ENCODE data around the gene YY2. TPM values are rescaled to one million over a fixed set of nuclear protein-coding genes. Genes with fewer than 3 reads are reported as not detected.

Gene YY2
- total and polyA plus RNA-seq, 9 of the 15 experiments (the other 6 are each of a cell fraction or from before 2014, with no cell fraction given): 0.77 to 2.2 (median 1.1) TPM

DNA sequence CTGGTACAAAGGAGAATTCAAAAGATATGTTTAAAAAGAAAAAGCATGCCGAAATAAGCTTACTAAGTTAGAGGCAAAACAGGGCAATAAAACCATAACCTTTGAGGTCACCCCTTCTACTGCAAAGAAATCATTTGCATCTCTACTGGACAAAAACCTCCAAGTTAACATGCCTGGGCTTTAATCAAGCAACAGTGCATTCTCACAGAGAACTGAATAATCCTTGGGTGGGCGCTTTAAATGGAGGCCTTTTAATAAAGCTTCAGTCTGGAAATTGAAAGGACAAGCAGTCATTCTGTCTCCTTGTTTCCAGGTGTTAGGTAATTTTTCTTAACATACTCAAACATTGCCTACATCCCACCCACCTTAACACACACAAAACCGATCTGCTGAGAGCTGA lies 50.2 kb downstream of the YY2 start (continued):
- TF ChIP-seq SMARCA5 (IDR thresholded peaks at IDR 0.05): no peak

- H3K27ac ChIP-seq (ENCODE audit: extremely low read depth, low read depth, low read length): no peak overlapping the region
- H3K9me3 ChIP-seq (replicated peaks; ENCODE audit: control insufficient read depth, insufficient read depth, low read depth, low read length): no peaks in the 10 kb centered on the region
- H3K4me2 ChIP-seq (ENCODE audit: insufficient read depth, low read length): no peak overlapping the region
- no peaks in the 10 kb centered on the region for H3K79me2 ChIP-seq (ENCODE audit: control insufficient read depth, insufficient read depth, low read length)
- H3K9me1 ChIP-seq (ENCODE audit: control insufficient read depth, insufficient read depth, low read length): no peaks in the 10 kb centered on the region
- ChIA-PET POLR2A (no interaction called here), CTCF (ENCODE audit: low intra/inter-chr PET ratio) (no interaction called here)
- intact Hi-C loops (cut with micrococcal nuclease) (no loop called here), in situ Hi-C loops (cut with MboI) (no loop called here)
- FAIRE-seq: no peak
- H3K4me3 ChIP-seq: no peak overlapping the region
- TF ChIP-seq E2F3 (CRISPR knock-in tag; IDR thresholded peaks at IDR 0.05) (no peak), PBX2 (CRISPR knock-in tag; IDR thresholded peaks at IDR 0.05; ENCODE audit: low read depth) (no peak), PBX2 (tag; conservative IDR thresholded peaks at IDR 0.05; ENCODE audit: low read depth) (peak; percentile 42; the same call in 1 of the 2 replicates), MEIS2 (IDR thresholded peaks at IDR 0.05; ENCODE audit: partially characterized antibody) (peak; percentile 37)
- H4K20me1 ChIP-seq (replicated peaks; ENCODE audit: control insufficient read depth, insufficient read depth, low read length): no peaks in the 10 kb centered on the region
- no peak overlapping the region for H3K9ac ChIP-seq (ENCODE audit: insufficient read depth in 1 of 2, low read depth in 2 of 2, low read length in 2 of 2)
- 0% methylated on average over 1 of the region's 1 CpG for WGBS (ENCODE audit: insufficient coverage, low coverage, missing lambda C conversion rate)
- no peak overlapping the region for H2AFZ ChIP-seq (ENCODE audit: low read depth, low read length)
- no TSS peak for BruUV-seq (replicated peaks)
- H3K4me1 ChIP-seq (replicated peaks in 1 of 2; ENCODE audit: control insufficient read depth in 2 of 2, insufficient read depth in 2 of 2, low read length in 2 of 2): no peaks in the 10 kb centered on the region
- H3K27me3 ChIP-seq (ENCODE audit: control insufficient read depth in 2 of 2, insufficient read depth in 2 of 2, low read length in 2 of 2): no peaks in the 10 kb centered on the region
- H3K36me3 ChIP-seq (ENCODE audit: control insufficient read depth, insufficient read depth, low read length): no peaks in the 10 kb centered on the region
- no peak for ATAC-seq
- DNase-seq (ENCODE audit: extremely low read depth in 1 of 4, low spot score in 3 of 4): no peak
Observed at GRCh38 chrX:21907260-21907659, 51.5 kb downstream of the YY2 start.

Small RNA genes lying within 50 kb of the gene (small RNA-seq; reads per million reads assigned to genes)
- gene U73479.1: not detected

Other genes starting within 250 kb of the YY2 start
- not detected in 2 replicates for gene KLHL34, start 197.7 kb upstream of the YY2 start, total RNA-seq (2014; rRNA removed)
- gene KLHL34, start 197.7 kb upstream of the YY2 start, total RNA-seq (2014; rRNA removed; fragmentation: Illumina TruSeq; extraction: Trizol): not detected in 2 replicates
- gene KLHL34, start 197.7 kb upstream of the YY2 start, total RNA-seq (2015; rRNA removed; fragmentation: Illumina TruSeq; extraction: Trizol): not detected in 2 replicates
- not detected in 2 replicates for gene KLHL34, start 197.7 kb upstream of the YY2 start, total RNA-seq (2021)
- not detected in 2 replicates for gene KLHL34, start 197.7 kb upstream of the YY2 start, polyA plus RNA-seq (2011; rRNA removed)
- not detected in 2 replicates for gene KLHL34, start 197.7 kb upstream of the YY2 start, polyA plus RNA-seq (2014; fragmentation: Illumina TruSeq; extraction: Trizol)
- not detected for gene KLHL34, start 197.7 kb upstream of the YY2 start, polyA plus RNA-seq (2014; fragmentation: Nextera tagmentation; extraction: Ambion mirVana)
- gene KLHL34, start 197.7 kb upstream of the YY2 start, polyA plus RNA-seq (2014; rRNA removed): not detected in 2 replicates
- gene SMPX, start 97.9 kb upstream of the YY2 start, total RNA-seq (2014; rRNA removed): not detected in 2 replicates
- gene SMPX, start 97.9 kb upstream of the YY2 start, total RNA-seq (2014; rRNA removed; fragmentation: Illumina TruSeq; extraction: Trizol): not detected in 2 replicates
- gene SMPX, start 97.9 kb upstream of the YY2 start, total RNA-seq (2015; rRNA removed; fragmentation: Illumina TruSeq; extraction: Trizol): not detected in 2 replicates
- gene SMPX, start 97.9 kb upstream of the YY2 start, total RNA-seq (2021): not detected in 2 replicates
- gene SMPX, start 97.9 kb upstream of the YY2 start, polyA plus RNA-seq (2011; rRNA removed): not detected in 2 replicates
- gene SMPX, start 97.9 kb upstream of the YY2 start, polyA plus RNA-seq (2014; fragmentation: Illumina TruSeq; extraction: Trizol): not detected in 2 replicates
- gene SMPX, start 97.9 kb upstream of the YY2 start, polyA plus RNA-seq (2014; fragmentation: Nextera tagmentation; extraction: Ambion mirVana): not detected
- gene SMPX, start 97.9 kb upstream of the YY2 start, polyA plus RNA-seq (2014; rRNA removed): not detected in 2 replicates
- gene MBTPS2, start 16.4 kb upstream of the YY2 start, total RNA-seq (2014; rRNA removed): 2.3 and 3.2 TPM in 2 replicates
- 3.1 and 4.1 TPM in 2 replicates for gene MBTPS2, start 16.4 kb upstream of the YY2 start, total RNA-seq (2014; rRNA removed; fragmentation: Illumina TruSeq; extraction: Trizol)
- 2.5 and 2.7 TPM in 2 replicates for gene MBTPS2, start 16.4 kb upstream of the YY2 start, total RNA-seq (2015; rRNA removed; fragmentation: Illumina TruSeq; extraction: Trizol)
- 9.6 and 10.4 TPM in 2 replicates for gene MBTPS2, start 16.4 kb upstream of the YY2 start, total RNA-seq (2021)
- 13.4 and 18.7 TPM in 2 replicates for gene MBTPS2, start 16.4 kb upstream of the YY2 start, polyA plus RNA-seq (2011; rRNA removed)
- gene MBTPS2, start 16.4 kb upstream of the YY2 start, polyA plus RNA-seq (2014; fragmentation: Illumina TruSeq; extraction: Trizol): 8.9 and 10.4 TPM in 2 replicates
- 1 to 10 TPM; 3.9 to 4.0 TPM for gene MBTPS2, start 16.4 kb upstream of the YY2 start, polyA plus RNA-seq (2014; fragmentation: Nextera tagmentation; extraction: Ambion mirVana)
- gene MBTPS2, start 16.4 kb upstream of the YY2 start, polyA plus RNA-seq (2014; rRNA removed): 7.5 and 12.0 TPM in 2 replicates
- gene SMS, start 84.7 kb downstream of the YY2 start, total RNA-seq (2014; rRNA removed): 158 and 164 TPM in 2 replicates
- gene SMS, start 84.7 kb downstream of the YY2 start, total RNA-seq (2014; rRNA removed; fragmentation: Illumina TruSeq; extraction: Trizol): 193 and 211 TPM in 2 replicates
- 179 and 192 TPM in 2 replicates for gene SMS, start 84.7 kb downstream of the YY2 start, total RNA-seq (2015; rRNA removed; fragmentation: Illumina TruSeq; extraction: Trizol)
- 150 and 152 TPM in 2 replicates for gene SMS, start 84.7 kb downstream of the YY2 start, total RNA-seq (2021)
- 75.5 and 111 TPM in 2 replicates for gene SMS, start 84.7 kb downstream of the YY2 start, polyA plus RNA-seq (2011; rRNA removed)
- 181 and 193 TPM in 2 replicates for gene SMS, start 84.7 kb downstream of the YY2 start, polyA plus RNA-seq (2014; fragmentation: Illumina TruSeq; extraction: Trizol)
- 10 to 100 TPM; 71.1 to 98.5 TPM for gene SMS, start 84.7 kb downstream of the YY2 start, polyA plus RNA-seq (2014; fragmentation: Nextera tagmentation; extraction: Ambion mirVana)
- 133 TPM in 2 replicates for gene SMS, start 84.7 kb downstream of the YY2 start, polyA plus RNA-seq (2014; rRNA removed)
- 0.04 TPM in 1 of 2 replicates, not detected in the other for gene PHEX, start 176.3 kb downstream of the YY2 start, total RNA-seq (2014; rRNA removed)
- 0.03 and 0.04 TPM in 2 replicates for gene PHEX, start 176.3 kb downstream of the YY2 start, total RNA-seq (2014; rRNA removed; fragmentation: Illumina TruSeq; extraction: Trizol)
- 0.11 TPM in 1 of 2 replicates, not detected in the other for gene PHEX, start 176.3 kb downstream of the YY2 start, total RNA-seq (2015; rRNA removed; fragmentation: Illumina TruSeq; extraction: Trizol)
- 0.07 TPM in 1 of 2 replicates, not detected in the other for gene PHEX, start 176.3 kb downstream of the YY2 start, total RNA-seq (2021)
- gene PHEX, start 176.3 kb downstream of the YY2 start, polyA plus RNA-seq (2011; rRNA removed): 0.01 and 0.03 TPM in 2 replicates
- gene PHEX, start 176.3 kb downstream of the YY2 start, polyA plus RNA-seq (2014; fragmentation: Illumina TruSeq; extraction: Trizol): not detected in 2 replicates
- gene PHEX, start 176.3 kb downstream of the YY2 start, polyA plus RNA-seq (2014; fragmentation: Nextera tagmentation; extraction: Ambion mirVana): not detected
- gene PHEX, start 176.3 kb downstream of the YY2 start, polyA plus RNA-seq (2014; rRNA removed): not detected in 2 replicates

Measured in K562 (cell line).